ENCODE results near the gene HMGB4. TPM values are rescaled to one million over a fixed set of nuclear protein-coding genes. Genes with fewer than 3 reads are reported as not detected.

The HMGB4 gene
- total RNA-seq, 1 experiment from 2014 or later = not detected

DNA sequence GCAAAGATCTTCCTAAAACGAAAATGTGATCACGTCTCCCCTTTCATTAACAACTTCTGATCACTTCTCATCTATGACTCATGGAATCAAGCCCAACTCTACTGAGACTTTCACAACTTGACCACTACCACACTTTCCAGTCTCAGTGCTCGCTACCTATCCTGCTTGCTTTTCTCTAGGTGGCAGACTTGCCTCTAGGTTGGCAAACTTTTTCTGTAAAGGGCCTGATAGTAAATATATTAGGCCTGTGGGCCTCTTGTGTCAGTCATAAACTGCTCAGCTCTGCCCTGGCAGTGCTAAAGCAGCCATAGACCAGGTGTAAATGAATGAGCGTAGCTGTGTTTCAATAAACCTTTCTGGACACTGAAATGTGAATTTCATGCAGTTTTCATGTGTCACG is 21.5 kb upstream of the HMGB4 start:
- ChIA-PET POLR2A (no interaction called here), CTCF (no interaction called here)
- Histone ChIP-seq H3K4me3 (ENCODE audit: low read depth in 2 of 2, low read length in 2 of 2) (no peak overlapping the region), H3K9me3 (ENCODE audit: control insufficient read depth, insufficient read depth, low read depth, low read length) (no peaks in the 10 kb centered on the region), H3K27ac (ENCODE audit: low read length) (no peak overlapping the region), H3K36me3 (ENCODE audit: control insufficient read depth, insufficient read depth, low read length) (no peaks in the 10 kb centered on the region), H3K4me1 (ENCODE audit: control insufficient read depth, insufficient read depth, low read length) (no peaks in the 10 kb centered on the region), H3K27me3 (ENCODE audit: control insufficient read depth, insufficient read depth, low read length) (no peaks in the 10 kb centered on the region)
- no TSS peak for BruUV-seq (replicated peaks)
- TF ChIP-seq, protein P1, sequence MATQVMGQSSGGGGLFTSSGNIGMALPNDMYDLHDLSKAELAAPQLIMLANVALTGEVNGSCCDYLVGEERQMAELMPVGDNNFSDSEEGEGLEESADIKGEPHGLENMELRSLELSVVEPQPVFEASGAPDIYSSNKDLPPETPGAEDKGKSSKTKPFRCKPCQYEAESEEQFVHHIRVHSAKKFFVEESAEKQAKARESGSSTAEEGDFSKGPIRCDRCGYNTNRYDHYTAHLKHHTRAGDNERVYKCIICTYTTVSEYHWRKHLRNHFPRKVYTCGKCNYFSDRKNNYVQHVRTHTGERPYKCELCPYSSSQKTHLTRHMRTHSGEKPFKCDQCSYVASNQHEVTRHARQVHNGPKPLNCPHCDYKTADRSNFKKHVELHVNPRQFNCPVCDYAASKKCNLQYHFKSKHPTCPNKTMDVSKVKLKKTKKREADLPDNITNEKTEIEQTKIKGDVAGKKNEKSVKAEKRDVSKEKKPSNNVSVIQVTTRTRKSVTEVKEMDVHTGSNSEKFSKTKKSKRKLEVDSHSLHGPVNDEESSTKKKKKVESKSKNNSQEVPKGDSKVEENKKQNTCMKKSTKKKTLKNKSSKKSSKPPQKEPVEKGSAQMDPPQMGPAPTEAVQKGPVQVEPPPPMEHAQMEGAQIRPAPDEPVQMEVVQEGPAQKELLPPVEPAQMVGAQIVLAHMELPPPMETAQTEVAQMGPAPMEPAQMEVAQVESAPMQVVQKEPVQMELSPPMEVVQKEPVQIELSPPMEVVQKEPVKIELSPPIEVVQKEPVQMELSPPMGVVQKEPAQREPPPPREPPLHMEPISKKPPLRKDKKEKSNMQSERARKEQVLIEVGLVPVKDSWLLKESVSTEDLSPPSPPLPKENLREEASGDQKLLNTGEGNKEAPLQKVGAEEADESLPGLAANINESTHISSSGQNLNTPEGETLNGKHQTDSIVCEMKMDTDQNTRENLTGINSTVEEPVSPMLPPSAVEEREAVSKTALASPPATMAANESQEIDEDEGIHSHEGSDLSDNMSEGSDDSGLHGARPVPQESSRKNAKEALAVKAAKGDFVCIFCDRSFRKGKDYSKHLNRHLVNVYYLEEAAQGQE (IDR thresholded peaks at IDR 0.05; ENCODE audit: insufficient read depth in 1 of 2, low read depth in 2 of 2, low read length in 1 of 2) = no peak
- TF ChIP-seq POLR2AphosphoS5 (IDR thresholded peaks at IDR 0.05; ENCODE audit: low read depth, low read length) (no peak), SIN3A (IDR thresholded peaks at IDR 0.05; ENCODE audit: borderline replicate concordance, insufficient read depth, low read depth, low read length) (no peak), TCF7L2 (IDR thresholded peaks at IDR 0.05; ENCODE audit: low read depth, low read length) (no peak)
- TF ChIP-seq, protein P2, sequence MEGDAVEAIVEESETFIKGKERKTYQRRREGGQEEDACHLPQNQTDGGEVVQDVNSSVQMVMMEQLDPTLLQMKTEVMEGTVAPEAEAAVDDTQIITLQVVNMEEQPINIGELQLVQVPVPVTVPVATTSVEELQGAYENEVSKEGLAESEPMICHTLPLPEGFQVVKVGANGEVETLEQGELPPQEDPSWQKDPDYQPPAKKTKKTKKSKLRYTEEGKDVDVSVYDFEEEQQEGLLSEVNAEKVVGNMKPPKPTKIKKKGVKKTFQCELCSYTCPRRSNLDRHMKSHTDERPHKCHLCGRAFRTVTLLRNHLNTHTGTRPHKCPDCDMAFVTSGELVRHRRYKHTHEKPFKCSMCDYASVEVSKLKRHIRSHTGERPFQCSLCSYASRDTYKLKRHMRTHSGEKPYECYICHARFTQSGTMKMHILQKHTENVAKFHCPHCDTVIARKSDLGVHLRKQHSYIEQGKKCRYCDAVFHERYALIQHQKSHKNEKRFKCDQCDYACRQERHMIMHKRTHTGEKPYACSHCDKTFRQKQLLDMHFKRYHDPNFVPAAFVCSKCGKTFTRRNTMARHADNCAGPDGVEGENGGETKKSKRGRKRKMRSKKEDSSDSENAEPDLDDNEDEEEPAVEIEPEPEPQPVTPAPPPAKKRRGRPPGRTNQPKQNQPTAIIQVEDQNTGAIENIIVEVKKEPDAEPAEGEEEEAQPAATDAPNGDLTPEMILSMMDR (IDR thresholded peaks at IDR 0.05) = no peak
- in situ Hi-C loops (cut with HindIII; ENCODE audit: low pct_unique_long_range_greater_than_20kb, low sequenced_read_pairs) (no loop called here), intact Hi-C loops (cut with micrococcal nuclease; ENCODE audit: unreplicated experiment) (no loop called here)
- DNase-seq (ENCODE audit: low read depth, low spot score) (no peak), ATAC-seq (no peak)

DNA sequence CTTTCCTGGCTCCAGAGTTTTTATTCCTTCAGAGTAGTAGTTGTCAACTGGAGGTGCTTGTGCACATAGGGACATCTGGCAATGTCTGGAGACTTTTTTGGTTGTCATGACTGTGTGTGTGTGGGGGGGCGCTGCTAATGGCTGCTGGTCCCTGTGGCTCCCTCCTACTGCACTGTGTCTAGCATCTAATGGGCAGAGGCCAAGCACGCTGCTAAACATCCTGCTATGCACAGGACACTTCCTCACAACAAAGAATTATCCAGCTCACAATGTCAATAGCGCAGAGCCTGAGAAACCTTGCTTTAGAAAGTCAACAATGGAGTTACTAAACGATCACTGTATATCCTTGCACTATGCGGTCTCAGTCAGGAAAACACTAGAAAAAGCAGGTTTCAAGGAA is 19.7 kb upstream of the HMGB4 start:
- ChIA-PET POLR2A (no interaction called here), CTCF (no interaction called here)
- no peaks in the 10 kb centered on the region for H3K36me3 ChIP-seq (ENCODE audit: control insufficient read depth, insufficient read depth, low read length)
- H3K4me3 ChIP-seq (ENCODE audit: low read depth in 2 of 2, low read length in 2 of 2) = no peak overlapping the region
- H3K27ac ChIP-seq (ENCODE audit: low read length) = no peak overlapping the region
- DNase-seq (ENCODE audit: low read depth, low spot score) = no peak
- no peak for ATAC-seq
- intact Hi-C loops (cut with micrococcal nuclease; ENCODE audit: unreplicated experiment) (no loop called here), in situ Hi-C loops (cut with HindIII; ENCODE audit: low pct_unique_long_range_greater_than_20kb, low sequenced_read_pairs) (no loop called here)
- 0 out of 2 replicates have a peak, but pooled peaks cover 2% of the 10 kb centered on the region for H3K27me3 ChIP-seq (ENCODE audit: control insufficient read depth, insufficient read depth, low read length)
- H3K9me3 ChIP-seq (ENCODE audit: control insufficient read depth, insufficient read depth, low read depth, low read length) = no peaks in the 10 kb centered on the region
- no peak for TF ChIP-seq POLR2AphosphoS5 (IDR thresholded peaks at IDR 0.05; ENCODE audit: low read depth, low read length)
- TF ChIP-seq, protein P2 (IDR thresholded peaks at IDR 0.05) = no peak
- TF ChIP-seq TCF7L2 (IDR thresholded peaks at IDR 0.05; ENCODE audit: low read depth, low read length) = no peak
- TF ChIP-seq, protein P1 (IDR thresholded peaks at IDR 0.05; ENCODE audit: insufficient read depth in 1 of 2, low read depth in 2 of 2, low read length in 1 of 2) = no peak
- no peak for TF ChIP-seq SIN3A (IDR thresholded peaks at IDR 0.05; ENCODE audit: borderline replicate concordance, insufficient read depth, low read depth, low read length)
- no peaks in the 10 kb centered on the region for H3K4me1 ChIP-seq (ENCODE audit: control insufficient read depth, insufficient read depth, low read length)
- BruUV-seq (replicated peaks) = no TSS peak
